IMR-90 (cell line): Measurements from ENCODE around the gene NAP1L5. TPM values are rescaled to one million over a fixed set of nuclear protein-coding genes. Genes with fewer than 3 reads are reported as not detected.

Experiments
- ATAC-seq: fragments of 200-7000 bp; cut with Tn5 transposase; 2 replicates; pipeline ENCODE4 v1.9.1; 2020; ENCODE audit warnings: low read depth, mild to moderate bottlenecking, moderate library complexity
- BruUV-seq: library from RNA; stranded (reverse); fragments of 400-500 nt; replicated peaks from 2 replicates; lab custom pipeline; 2021; lab: Mats Ljungman, UMichigan
- CTCF ChIA-PET: fragments of 300-600 bp; formaldehyde crosslinking; extraction: SDS; loops from one replicate; lab custom pipeline; 2021; ENCODE audit warnings: antibody characterized with exemption; lab: Yijun Ruan, JAX
- POLR2A ChIA-PET: fragments of 300-600 bp; sonication (Branson Sonifier 250); formaldehyde crosslinking; loops from one replicate; lab custom pipeline; 2022; ENCODE audit warnings: antibody characterized with exemption; ENCODE audit not compliant: unreplicated experiment; lab: Charles Lee
- DNase-seq: peaks from one replicate; pipeline ENCODE4 v3.0.0; 2013
- H2AFZ ChIP-seq: replicated peaks from 2 replicates; pipeline ENCODE3; 2013; ENCODE audit warnings: low read length, mild to moderate bottlenecking; ENCODE audit not compliant: poor library complexity
- H2AK5ac ChIP-seq: 2 replicates; pipeline ENCODE4 v1.6.1; 2013; ENCODE audit warnings: low read depth, low read length, inconsistent platforms
- H2AK9ac ChIP-seq: replicated peaks from 2 replicates; pipeline ENCODE3; 2013; ENCODE audit warnings: mild to moderate bottlenecking, low read depth, low read length, moderate library complexity; ENCODE audit not compliant: poor library complexity
- H2BK120ac ChIP-seq: 2 replicates; pipeline ENCODE4 v1.6.1; 2013; ENCODE audit warnings: low read depth, low read length, inconsistent platforms
- H2BK15ac ChIP-seq: 3 replicates; pipeline ENCODE4 v1.6.1; 2013; ENCODE audit warnings: low read depth, low read length, inconsistent platforms
- H2BK20ac ChIP-seq: 2 replicates; pipeline ENCODE4 v1.6.1; 2013; ENCODE audit warnings: low read depth, mild to moderate bottlenecking, inconsistent platforms, low read length, moderate library complexity
- H2BK5ac ChIP-seq: 2 replicates; pipeline ENCODE4 v1.6.1; 2013; ENCODE audit warnings: mild to moderate bottlenecking, low read depth, low read length, inconsistent platforms; ENCODE audit not compliant: poor library complexity, severe bottlenecking
- H3K14ac ChIP-seq: replicated peaks from 2 replicates; pipeline ENCODE4 v1.6.1; 2013; ENCODE audit warnings: low read depth, low read length, inconsistent platforms
- H3K18ac ChIP-seq: 2 replicates; pipeline ENCODE4 v1.6.1; 2013; ENCODE audit warnings: low read depth, low read length, control low read depth
- H3K23ac ChIP-seq: 2 replicates; pipeline ENCODE4 v1.6.1; 2013; ENCODE audit warnings: low read depth, low read length, inconsistent platforms
- H3K27ac ChIP-seq: 2 replicates; pipeline ENCODE4 v1.5.1; 2013; ENCODE audit warnings: mild to moderate bottlenecking, control low read depth, low read length; ENCODE audit not compliant: insufficient read depth
- H3K27me3 ChIP-seq: 2 replicates; pipeline ENCODE4 v1.6.1; 2013; ENCODE audit warnings: low read length; ENCODE audit not compliant: control insufficient read depth, insufficient read depth
- H3K36me3 ChIP-seq: 2 replicates; pipeline ENCODE4 v1.6.1; 2013; ENCODE audit warnings: low read length, mixed read lengths; ENCODE audit not compliant: control insufficient read depth, insufficient read depth
- H3K4ac ChIP-seq: 2 replicates; pipeline ENCODE4 v1.6.1; 2013; ENCODE audit warnings: low read depth, low read length, inconsistent platforms
- H3K4me1 ChIP-seq: 2 replicates; pipeline ENCODE4 v1.6.1; 2013; ENCODE audit warnings: low read length, mixed read lengths; ENCODE audit not compliant: control insufficient read depth, insufficient read depth
- H3K4me2 ChIP-seq: 2 replicates; pipeline ENCODE4 v1.6.1; 2013; ENCODE audit warnings: low read depth, mild to moderate bottlenecking, control low read depth, low read length, moderate library complexity
- H3K4me3 ChIP-seq: 2 replicates; pipeline ENCODE4 v1.5.1; 2013; ENCODE audit warnings: low read depth, mild to moderate bottlenecking, control low read depth, low read length, moderate library complexity; ENCODE audit not compliant: insufficient read depth
- H3K56ac ChIP-seq: 2 replicates; pipeline ENCODE4 v1.6.1; 2013; ENCODE audit warnings: low read length, inconsistent platforms; ENCODE audit not compliant: insufficient read depth; ENCODE audit errors: extremely low read depth
- H3K79me1 ChIP-seq, 2 experiments: 2 replicates each; pipeline ENCODE4 v1.6.1; 2013; ENCODE audit warnings: low read length in 2 of 2, inconsistent platforms in 1 of 2, low read depth in 1 of 2
- H3K9ac ChIP-seq: 2 replicates; pipeline ENCODE4 v1.6.1; 2013; ENCODE audit warnings: low read depth, low read length, control low read depth
- H3K9me1 ChIP-seq: 2 replicates; pipeline ENCODE4 v1.6.1; 2013; ENCODE audit warnings: low read length, inconsistent platforms; ENCODE audit not compliant: insufficient read depth
- H3K9me3 ChIP-seq: 2 replicates; pipeline ENCODE4 v1.6.1; 2013; ENCODE audit warnings: low read length; ENCODE audit not compliant: control insufficient read depth, insufficient read depth
- H4K20me1 ChIP-seq: 2 replicates; pipeline ENCODE4 v1.6.1; 2013; ENCODE audit warnings: low read length, inconsistent platforms; ENCODE audit not compliant: insufficient read depth
- H4K5ac ChIP-seq: 2 replicates; pipeline ENCODE4 v1.6.1; 2013; ENCODE audit warnings: mild to moderate bottlenecking, low read depth, low read length, control low read depth
- H4K8ac ChIP-seq, 2 experiments: 2 replicates each; pipeline ENCODE4 v1.6.1; 2013; ENCODE audit warnings: low read depth in 2 of 2, low read length in 2 of 2, control low read depth in 1 of 2, inconsistent platforms in 1 of 2
- H4K91ac ChIP-seq: 2 replicates; pipeline ENCODE4 v1.6.1; 2013; ENCODE audit warnings: low read depth, low read length, inconsistent platforms; ENCODE audit not compliant: insufficient read depth
- CEBPB ChIP-seq: IDR thresholded peaks from 2 replicates; pipeline ENCODE4 v1.6.1; 2012; ENCODE audit warnings: low read depth, low read length, improper control_type of control experiment
- ELK1 ChIP-seq: fragments of 150-350 bp; IDR thresholded peaks from 2 replicates; pipeline ENCODE4 v1.6.1; 2016; ENCODE audit warnings: low read depth, mild to moderate bottlenecking, low read length, moderate library complexity, borderline replicate concordance
- MAZ ChIP-seq: IDR thresholded peaks from 2 replicates; pipeline ENCODE4 v1.6.1; 2012; ENCODE audit warnings: low read depth, mild to moderate bottlenecking, low read length, improper control_type of control experiment, moderate library complexity, borderline replicate concordance
- NFE2L2 ChIP-seq: fragments of 150-350 bp; IDR thresholded peaks from 2 replicates; pipeline ENCODE4 v1.6.1; 2016; ENCODE audit warnings: low read depth, mild to moderate bottlenecking, low read length
- RFX5 ChIP-seq: IDR thresholded peaks from 2 replicates; pipeline ENCODE4 v1.8.0; 2012; ENCODE audit warnings: low read depth, mild to moderate bottlenecking, low read length, moderate library complexity
- WGBS, 2 experiments: methylation state at CpG; one replicate each; pipeline versions ENCODE4 v1.1.5 to v1.1.7; 2013; ENCODE audit warnings: missing lambda C conversion rate in 2 of 2; ENCODE audit not compliant: insufficient read length in 1 of 2; ENCODE audit errors: extremely low coverage in 2 of 2; 5-methylcytosine and 5-hydroxymethylcytosine counted together
- dilution Hi-C: fragments of 300-500 bp; cut with HindIII; formaldehyde crosslinking; loops from one replicate; pipeline ENCODE4 v1.14.3; 2018; ENCODE audit warnings: low sequenced_read_pairs; ENCODE audit not compliant: unreplicated experiment
- in situ Hi-C: fragments of 300-500 bp; cut with MboI; formaldehyde crosslinking; loops from 3 replicates; pipeline ENCODE4 v1.14.3; 2019; ENCODE audit warnings: low sequenced_read_pairs, inconsistent platforms, mixed read lengths
- intact Hi-C: fragments of 100-400 bp; cut with micrococcal nuclease; formaldehyde crosslinking; loops from 2 replicates; pipeline ENCODE4 v1.10.0; 2022
- polyA plus RNA-seq, 3 experiments: library from polyadenylated mRNA; depleted of rRNA; stranded (reverse); fragments of >200 nt; gene quantifications; 2 replicates each; pipeline ENCODE4 v1.2.3, GENCODE V29; 2012; ENCODE audit warnings: low replicate concordance in 1 of 3
- total RNA-seq: library from RNA; depleted of rRNA; stranded (reverse); fragments of >200 nt; gene quantifications from 2 replicates; pipeline ENCODE4 v1.2.3, GENCODE V29; 2012

The NAP1L5 gene
- total and polyA plus RNA-seq, 2 of the 4 experiments (the other 2 are of a cell fraction), result 3.9 to 5.3 TPM

GRCh38 chr4:88737307-88737941 lies 39.8 kb upstream of the NAP1L5 start:
- Histone ChIP-seq H3K27ac (no peak overlapping the region), H2AFZ (no peak overlapping the region), H2BK120ac (no peak overlapping the region), H3K79me1 (0 out of 4 replicates have a peak, but pooled peaks cover 0 to 7% of the 10 kb centered on the region in 2 experiments), H4K20me1 (no peaks in the 10 kb centered on the region), H3K9ac (no peak overlapping the region), H3K23ac (no peak overlapping the region), H3K9me1 (peaks cover 8% of the 10 kb centered on the region), H3K18ac (no peak overlapping the region), H3K14ac (no peak overlapping the region), H4K91ac (no peak overlapping the region), H4K5ac (no peak overlapping the region), H3K4me1 (peaks cover 2% of the 10 kb centered on the region; the same call in 1 of the 2 replicates), H2AK9ac (no peak overlapping the region), H2BK15ac (no peak overlapping the region), H3K9me3 (no peaks in the 10 kb centered on the region), H2BK5ac (no peak overlapping the region), H3K4ac (no peak overlapping the region), H3K56ac (no peak overlapping the region), H3K4me2 (no peak overlapping the region), H3K27me3 (no peaks in the 10 kb centered on the region), H4K8ac (no peak overlapping the region; a peak in 1 of 4 replicates), H3K36me3 (peaks cover 24% of the 10 kb centered on the region), H2BK20ac (no peak overlapping the region), H2AK5ac (no peak overlapping the region), H3K4me3 (no peak overlapping the region)
- intact Hi-C loops, result no loop called here
- in situ Hi-C loops, result no loop called here
- ATAC-seq (no peak), DNase-seq (peak; percentile 12)
- POLR2A ChIA-PET, result no interaction called here
- 60% methylated on average over 1 of the region's 14 CpGs; no CpG with 5 or more reads in 1 of the 2 experiments for WGBS, 2 experiments
- BruUV-seq, result no TSS peak
- CTCF ChIA-PET, result no interaction called here
- TF ChIP-seq NFE2L2 (no peak), MAZ (no peak), CEBPB (no peak), ELK1 (no peak), RFX5 (no peak)
- dilution Hi-C loops, result no loop called here
